HEK293 (cell line): ENCODE data around the gene C1orf216.

ENCODE experiments used
- CTCF ChIA-PET: fragments of 350-600 bp; formaldehyde crosslinking; extraction: SDS; loops from one replicate; lab custom pipeline; 2021; ENCODE audit warnings: antibody characterized with exemption; lab: Yijun Ruan, JAX
- POLR2A ChIA-PET: fragments of 300-600 bp; formaldehyde crosslinking; extraction: SDS; loops from one replicate; lab custom pipeline; 2020; ENCODE audit warnings: antibody characterized with exemption, inconsistent platforms; lab: Yijun Ruan, JAX
- H3K27ac ChIP-seq: fragments of 200-500 bp; sonication (Bioruptor generic); 2 replicates; pipeline ENCODE4 v1.5.1; 2014; ENCODE audit warnings: low read depth, low read length, control low read depth, inconsistent platforms; ENCODE audit errors: extremely low read depth
- H3K36me3 ChIP-seq, 2 experiments: fragments of 200-500 bp in 1 of 2; sonication (Bioruptor generic) in 1 of 2; 1 replicate in 1 of 2; 2 replicates in 1 of 2; pipeline ENCODE4 v1.5.1; 2014 to 2017; ENCODE audit warnings: inconsistent platforms in 2 of 2, low read length in 2 of 2; ENCODE audit not compliant: control insufficient read depth in 2 of 2, insufficient read depth in 1 of 2
- H3K4me1 ChIP-seq: fragments of 200-500 bp; sonication (Bioruptor generic); 2 replicates; pipeline ENCODE4 v1.5.1; 2014; ENCODE audit warnings: mild to moderate bottlenecking, low read length, inconsistent platforms; ENCODE audit not compliant: control insufficient read depth, insufficient read depth
- H3K4me3 ChIP-seq: 2 replicates; pipeline ENCODE4 v1.5.1; 2011; ENCODE audit warnings: low read depth, mild to moderate bottlenecking, control low read depth, low read length, moderate library complexity
- H3K9me3 ChIP-seq: fragments of 200-500 bp; sonication (Bioruptor generic); 2 replicates; pipeline ENCODE4 v1.5.1; 2014; ENCODE audit warnings: low read depth, low read length, inconsistent platforms; ENCODE audit not compliant: control insufficient read depth, insufficient read depth
- BCL11A ChIP-seq: fragments of 450-650 bp; formaldehyde crosslinking; IDR thresholded peaks from 2 replicates; pipeline ENCODE4 v1.5.1; 2016; ENCODE audit warnings: low read depth, missing biosample characterization, missing genetic modification characterization
- KLF9 ChIP-seq: fragments of 450-650 bp; formaldehyde crosslinking; IDR thresholded peaks from 2 replicates; pipeline ENCODE4 v1.5.1; 2016; ENCODE audit warnings: missing biosample characterization, missing genetic modification characterization, low read depth
- PRDM2 ChIP-seq: fragments of 450-650 bp; formaldehyde crosslinking; IDR thresholded peaks from 2 replicates; pipeline ENCODE4 v1.5.1; 2016; ENCODE audit warnings: missing biosample characterization, missing genetic modification characterization, borderline replicate concordance
- SCRT1 ChIP-seq: fragments of 450-650 bp; formaldehyde crosslinking; IDR thresholded peaks from 2 replicates; pipeline ENCODE4 v1.5.1; 2016; ENCODE audit warnings: missing biosample characterization, missing genetic modification characterization, borderline replicate concordance
- YY1 ChIP-seq: fragments of 450-650 bp; formaldehyde crosslinking; IDR thresholded peaks from 2 replicates; pipeline ENCODE4 v1.5.1; 2018; ENCODE audit warnings: missing biosample characterization, missing genetic modification characterization
- ZNF155 ChIP-seq: fragments of 450-650 bp; formaldehyde crosslinking; IDR thresholded peaks from 2 replicates; pipeline ENCODE4 v1.5.1; 2016; ENCODE audit warnings: missing biosample characterization, missing genetic modification characterization
- ZNF26 ChIP-seq: fragments of 450-650 bp; formaldehyde crosslinking; IDR thresholded peaks from 2 replicates; pipeline ENCODE4 v1.5.1; 2016; ENCODE audit warnings: missing biosample characterization, missing genetic modification characterization
- ZNF280D ChIP-seq: fragments of 450-650 bp; formaldehyde crosslinking; IDR thresholded peaks from 2 replicates; pipeline ENCODE4 v1.5.1; 2016; ENCODE audit warnings: missing biosample characterization, missing genetic modification characterization
- ZNF350 ChIP-seq: fragments of 450-650 bp; formaldehyde crosslinking; IDR thresholded peaks from 2 replicates; pipeline ENCODE4 v1.5.0; 2017; ENCODE audit warnings: missing biosample characterization, mild to moderate bottlenecking, missing genetic modification characterization
- ZNF449 ChIP-seq: fragments of 450-650 bp; formaldehyde crosslinking; IDR thresholded peaks from 2 replicates; pipeline ENCODE4 v1.5.1; 2017; ENCODE audit warnings: missing biosample characterization, mild to moderate bottlenecking, missing genetic modification characterization, moderate library complexity
- ZNF529 ChIP-seq: fragments of 450-650 bp; formaldehyde crosslinking; IDR thresholded peaks from 2 replicates; pipeline ENCODE4 v1.5.1; 2017; ENCODE audit warnings: missing genetic modification characterization, missing biosample characterization; ENCODE audit not compliant: insufficient replicate concordance
- ZNF558 ChIP-seq: fragments of 450-650 bp; formaldehyde crosslinking; IDR thresholded peaks from 2 replicates; pipeline ENCODE4 v1.5.1; 2016; ENCODE audit warnings: missing biosample characterization, missing genetic modification characterization
- ZNF623 ChIP-seq: fragments of 450-650 bp; formaldehyde crosslinking; IDR thresholded peaks from 2 replicates; pipeline ENCODE4 v1.5.1; 2016; ENCODE audit warnings: missing biosample characterization, missing genetic modification characterization
- ZNF785 ChIP-seq: fragments of 450-650 bp; formaldehyde crosslinking; IDR thresholded peaks from 2 replicates; pipeline ENCODE4 v1.5.1; 2016; ENCODE audit warnings: missing biosample characterization, missing genetic modification characterization
- ZSCAN4 ChIP-seq: fragments of 450-650 bp; formaldehyde crosslinking; IDR thresholded peaks from 2 replicates; pipeline ENCODE4 v1.5.1; 2017; ENCODE audit warnings: missing biosample characterization, missing genetic modification characterization
- ZSCAN5A ChIP-seq: fragments of 450-650 bp; formaldehyde crosslinking; IDR thresholded peaks from 2 replicates; pipeline ENCODE4 v1.5.1; 2016; ENCODE audit warnings: missing biosample characterization, missing genetic modification characterization

C1orf216 gene

GRCh38 chr1:35707601-35708440 lies 10.9 kb downstream of the C1orf216 start:
- Histone ChIP-seq H3K27ac (peak overlapping the region; percentile 43; the same call in 1 of the 2 replicates), H3K4me3 (peak overlapping the region; percentile 26), H3K36me3 (no peaks in the 10 kb centered on the region), H3K9me3 (no peaks in the 10 kb centered on the region), H3K4me1 (peaks cover 3% of the 10 kb centered on the region; the same call in 1 of the 2 replicates)
- ChIA-PET POLR2A (interaction anchor here (0.6 to 0.7 kb wide), 2 partner anchors 16 to 33 kb away, joined by 3 to 4 read pairs; no protein-coding TSS in a partner anchor), CTCF (interaction anchor here (0.6 to 1.4 kb wide), 4 partner anchors 8 to 257 kb away, joined by 3 to 11 read pairs (median 4); no protein-coding TSS in a partner anchor)
- TF ChIP-seq YY1 (tag by site-specific recombination), result no peak
- peak; percentile 31; the same call in 1 of the 2 replicates for TF ChIP-seq KLF9 (tag by site-specific recombination)
- TF ChIP-seq ZNF449 (tag by site-specific recombination), result peak; percentile 69
- TF ChIP-seq ZNF26, result no peak
- TF ChIP-seq ZNF623 (tag by site-specific recombination), result no peak
- no peak for TF ChIP-seq SCRT1
- TF ChIP-seq ZNF350 (tag by site-specific recombination), result no peak
- TF ChIP-seq BCL11A (tag by site-specific recombination), result no peak
- TF ChIP-seq ZNF155 (tag by site-specific recombination), result no peak
- no peak for TF ChIP-seq ZSCAN4 (tag by site-specific recombination)
- TF ChIP-seq ZNF280D, result no peak
- TF ChIP-seq ZNF529, result no peak
- no peak for TF ChIP-seq ZSCAN5A (tag by site-specific recombination)
- TF ChIP-seq ZNF785 (tag by site-specific recombination), result no peak
- TF ChIP-seq PRDM2, result no peak
- TF ChIP-seq ZNF558 (tag by site-specific recombination), result no peak
